ENCODE data around the gene GNRH2.

GRCh38 chr20:3080939-3081388, 37.5 kb downstream of the GNRH2 start:
- no peak for TF ChIP-seq CTCF (IDR thresholded peaks at IDR 0.05)
- no peak for TF ChIP-seq POLR2A (IDR thresholded peaks at IDR 0.05)
